Large intestine (tissue), 3 donors: ENCODE results near the gene TAOK1. TPM values are rescaled to one million over a fixed set of nuclear protein-coding genes. Genes with fewer than 3 reads are reported as not detected.

ENCODE experiments used
- DNase-seq, 2 donors: peaks; one replicate each; pipeline versions ENCODE4 v3.0.0 to v3.0.0-alpha.2; 2013
- H3K27ac ChIP-seq: one replicate; pipeline ENCODE4 v1.5.1; 2013; ENCODE audit warnings: low read length
- H3K27me3 ChIP-seq: 2 replicates; pipeline ENCODE4 v1.6.1; 2013; ENCODE audit warnings: low read length; ENCODE audit not compliant: control insufficient read depth, insufficient read depth
- H3K36me3 ChIP-seq: 2 replicates; pipeline ENCODE4 v1.6.1; 2013; ENCODE audit warnings: low read length; ENCODE audit not compliant: control insufficient read depth, insufficient read depth
- H3K4me1 ChIP-seq: one replicate; pipeline ENCODE4 v1.6.1; 2013; ENCODE audit warnings: low read length; ENCODE audit not compliant: control insufficient read depth, insufficient read depth
- H3K4me3 ChIP-seq: one replicate; pipeline ENCODE4 v1.5.1; 2013; ENCODE audit warnings: low read length
- H3K9me3 ChIP-seq: one replicate; pipeline ENCODE4 v1.6.1; 2013; ENCODE audit warnings: mild to moderate bottlenecking, low read depth, low read length, moderate library complexity; ENCODE audit not compliant: control insufficient read depth
- WGBS: methylation state at CpG from one replicate; pipeline ENCODE4 v1.1.5; 2013; ENCODE audit warnings: low lambda C conversion rate; ENCODE audit not compliant: insufficient coverage; 5-methylcytosine and 5-hydroxymethylcytosine counted together
- polyA plus RNA-seq: library from polyadenylated mRNA; unstranded; fragments of 120-200 nt; gene quantifications from one replicate; pipeline ENCODE4 v1.2.1, GENCODE V29; 2013

The TAOK1 gene
- polyA plus RNA-seq, 1 donor, result 22.2 TPM

- H3K4me3 ChIP-seq, result no peak overlapping the region
- H3K27me3 ChIP-seq, result no peaks in the 10 kb centered on the region
- no peaks in the 10 kb centered on the region for H3K9me3 ChIP-seq
- no CpG with 5 or more reads among the region's 17 CpGs for WGBS
- H3K36me3 ChIP-seq, result peaks cover 83% of the 10 kb centered on the region
- DNase-seq, result peak; percentile 95 to 98
- H3K27ac ChIP-seq, result peak overlapping the region; percentile 94
- peaks cover 55% of the 10 kb centered on the region for H3K4me1 ChIP-seq
Measured at GRCh38 chr17:29574732-29575510, 184.8 kb downstream of the TAOK1 start.

GRCh38 chr17:29575511-29576213, 185.5 kb downstream of the TAOK1 start:
- Histone ChIP-seq H3K4me3 (no peak overlapping the region), H3K27me3 (no peaks in the 10 kb centered on the region), H3K4me1 (peaks cover 53% of the 10 kb centered on the region), H3K9me3 (no peaks in the 10 kb centered on the region), H3K36me3 (peaks cover 85% of the 10 kb centered on the region), H3K27ac (peak overlapping the region; percentile 91)
- no peak for DNase-seq
- WGBS, result no CpG with 5 or more reads among the region's 28 CpGs

GRCh38 chr17:29576214-29577000, 186.2 kb downstream of the TAOK1 start:
- WGBS, result no CpG with 5 or more reads among the region's 37 CpGs
- no peaks in the 10 kb centered on the region for H3K9me3 ChIP-seq
- no peak for DNase-seq
- H3K4me3 ChIP-seq, result no peak overlapping the region
- H3K27ac ChIP-seq, result no peak overlapping the region
- peaks cover 46% of the 10 kb centered on the region for H3K4me1 ChIP-seq
- H3K36me3 ChIP-seq, result peaks cover 83% of the 10 kb centered on the region
- H3K27me3 ChIP-seq, result no peaks in the 10 kb centered on the region

- no peak for DNase-seq
- no CpG with 5 or more reads among the region's 9 CpGs for WGBS
- H3K27ac ChIP-seq, result no peak overlapping the region
- peaks cover 83% of the 10 kb centered on the region for H3K36me3 ChIP-seq
- H3K9me3 ChIP-seq, result no peaks in the 10 kb centered on the region
- peaks cover 41% of the 10 kb centered on the region for H3K4me1 ChIP-seq
- no peak overlapping the region for H3K4me3 ChIP-seq
- no peaks in the 10 kb centered on the region for H3K27me3 ChIP-seq
Measured at GRCh38 chr17:29577001-29577370, 186.8 kb downstream of the TAOK1 start.

- WGBS, result no CpG with 5 or more reads among the region's 22 CpGs
Measured at GRCh38 chr17:29577385-29578211, 187.4 kb downstream of the TAOK1 start.

GRCh38 chr17:29578626-29579485, 188.7 kb downstream of the TAOK1 start:
- Histone ChIP-seq H3K27ac (no peak overlapping the region), H3K36me3 (peaks cover 83% of the 10 kb centered on the region), H3K4me3 (no peak overlapping the region), H3K9me3 (peaks cover 4% of the 10 kb centered on the region), H3K4me1 (peaks cover 26% of the 10 kb centered on the region), H3K27me3 (no peaks in the 10 kb centered on the region)
- no peak for DNase-seq
- WGBS, result 100% methylated on average over 1 of the region's 14 CpGs

More at GRCh38 chr17:29577385-29578211, 187.4 kb downstream of the TAOK1 start:
- no peak for DNase-seq
- peaks cover 84% of the 10 kb centered on the region for H3K36me3 ChIP-seq
- no peaks in the 10 kb centered on the region for H3K9me3 ChIP-seq
- peaks cover 36% of the 10 kb centered on the region for H3K4me1 ChIP-seq
- no peaks in the 10 kb centered on the region for H3K27me3 ChIP-seq
- H3K27ac ChIP-seq, result no peak overlapping the region
- H3K4me3 ChIP-seq, result no peak overlapping the region

- Histone ChIP-seq H3K9me3 (peaks cover 4% of the 10 kb centered on the region), H3K27me3 (no peaks in the 10 kb centered on the region), H3K4me1 (peaks cover 16% of the 10 kb centered on the region), H3K4me3 (no peak overlapping the region), H3K27ac (no peak overlapping the region), H3K36me3 (peaks cover 76% of the 10 kb centered on the region)
- DNase-seq, result peak; percentile 69 to 74
- no CpG with 5 or more reads among the region's 15 CpGs for WGBS
Measured at GRCh38 chr17:29579866-29580771, 190.0 kb downstream of the TAOK1 start.

- Histone ChIP-seq H3K27me3 (no peaks in the 10 kb centered on the region), H3K4me3 (no peak overlapping the region), H3K36me3 (peaks cover 61% of the 10 kb centered on the region), H3K9me3 (peaks cover 4% of the 10 kb centered on the region), H3K4me1 (peaks cover 3% of the 10 kb centered on the region), H3K27ac (no peak overlapping the region)
- WGBS, result no CpG with 5 or more reads among the region's 20 CpGs
- no peak for DNase-seq
Measured at GRCh38 chr17:29581583-29582253, 191.6 kb downstream of the TAOK1 start.
